ENCODE measurements around the gene TIMM10.

DNA sequence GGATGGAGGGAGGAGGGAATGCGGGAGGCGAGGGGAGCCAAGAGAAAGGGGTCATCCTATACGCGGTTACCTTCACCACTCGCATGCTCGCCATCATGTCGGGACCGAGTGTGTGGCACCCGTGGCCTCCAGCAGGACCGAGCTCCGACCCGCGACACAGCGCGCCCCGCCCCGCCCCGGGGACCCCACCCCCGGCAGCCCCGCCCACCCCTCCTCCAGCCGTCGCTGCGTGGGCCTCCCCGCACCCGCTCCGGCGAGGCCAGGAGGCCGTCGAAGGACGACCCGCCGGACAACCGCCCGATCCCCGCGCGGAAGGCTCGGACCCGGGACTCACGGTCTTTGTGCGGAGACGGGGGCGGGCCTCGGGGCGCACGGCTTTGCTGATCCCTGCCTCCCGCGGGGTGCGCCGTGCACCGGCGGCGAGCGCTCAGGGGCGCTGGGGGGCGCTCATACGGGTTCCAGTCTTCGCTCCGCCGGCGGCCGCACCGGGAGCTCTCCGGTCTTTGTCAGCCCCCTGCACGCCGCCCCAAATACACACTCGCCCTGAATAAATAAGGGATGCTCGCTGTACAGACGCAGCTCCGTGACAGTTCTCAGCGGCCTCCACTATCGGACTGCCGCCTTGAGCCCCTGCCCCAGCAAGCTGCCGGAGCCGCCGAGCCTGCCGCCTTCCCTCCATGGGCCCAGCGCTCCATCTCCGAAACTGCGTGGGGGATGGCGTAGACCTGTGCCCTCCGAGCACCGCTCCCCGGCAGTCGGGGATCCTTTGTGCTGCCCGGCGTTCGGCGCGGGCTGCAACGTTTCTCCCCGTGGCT is 37.2 kb upstream of the TIMM10 start, which contains the start of gene UBE2L6:
- TF ChIP-seq CEBPB (IDR thresholded peaks at IDR 0.05) (no peak), RAD21 (IDR thresholded peaks at IDR 0.05; ENCODE audit: low read depth) (no peak), NFIC (IDR thresholded peaks at IDR 0.05) (no peak), TEAD4 (IDR thresholded peaks at IDR 0.05) (no peak), ZBTB7A (IDR thresholded peaks at IDR 0.05; ENCODE audit: low read depth) (no peak), EGR1 (IDR thresholded peaks at IDR 0.05) (0 out of 2 replicates have a peak, but pooled peaks have one; percentile 19)

Data from Ishikawa (cell line).